H1 (cell line): Measurements from ENCODE around the gene EGR4. TPM values are rescaled to one million over a fixed set of nuclear protein-coding genes. Genes with fewer than 3 reads are reported as not detected.
A peak's percentile ranks its signal among the peaks of the same experiment; 100 is the strongest.

ENCODE experiments used
- CTCF ChIA-PET: fragments of 300-600 bp; sonication (Branson Sonifier 250); formaldehyde crosslinking; loops from one replicate; lab custom pipeline; 2021; ENCODE audit not compliant: partially characterized antibody; lab: Charles Lee
- POLR2A ChIA-PET: fragments of 300-600 bp; sonication (Branson Sonifier 250); formaldehyde crosslinking; loops from one replicate; lab custom pipeline; 2021; ENCODE audit warnings: inconsistent platforms; ENCODE audit not compliant: partially characterized antibody; lab: Charles Lee
- DNase-seq, 2 experiments: peaks; one replicate each; pipeline versions ENCODE4 v3.0.0 to v3.0.0-alpha.2; 2010 to 2022; ENCODE audit warnings: low spot score in 2 of 2, low read depth in 1 of 2, mixed read lengths in 1 of 2
- FAIRE-seq: peaks from 2 replicates; lab custom pipeline; 2011; peaks lifted over from hg19 to GRCh38; lab: Jason Lieb, UNC
- H2AFZ ChIP-seq: 2 replicates; pipeline ENCODE4 v1.8.1; 2012; ENCODE audit warnings: low read length, inconsistent platforms
- H2AK5ac ChIP-seq: 2 replicates; pipeline ENCODE4 v1.6.1; 2013; ENCODE audit warnings: low read depth, low read length
- H2BK120ac ChIP-seq: replicated peaks from 2 replicates; pipeline ENCODE3; 2013; ENCODE audit warnings: low read depth, low read length, inconsistent platforms
- H2BK12ac ChIP-seq: 2 replicates; pipeline ENCODE4 v1.6.1; 2013; ENCODE audit warnings: low read depth, low read length
- H2BK15ac ChIP-seq: 2 replicates; pipeline ENCODE4 v1.6.1; 2013; ENCODE audit warnings: low read length
- H2BK20ac ChIP-seq: 2 replicates; pipeline ENCODE4 v1.6.1; 2013; ENCODE audit warnings: low read length
- H2BK5ac ChIP-seq: 2 replicates; pipeline ENCODE4 v1.6.1; 2013; ENCODE audit warnings: low read depth, low read length
- H3K14ac ChIP-seq: 2 replicates; pipeline ENCODE4 v1.6.1; 2013; ENCODE audit warnings: inconsistent platforms; ENCODE audit not compliant: insufficient read length
- H3K18ac ChIP-seq: 2 replicates; pipeline ENCODE4 v1.6.1; 2013; ENCODE audit warnings: low read length; ENCODE audit errors: extremely low read depth
- H3K23ac ChIP-seq: 2 replicates; pipeline ENCODE4 v1.6.1; 2013; ENCODE audit warnings: inconsistent platforms; ENCODE audit not compliant: insufficient read length
- H3K23me2 ChIP-seq: 2 replicates; pipeline ENCODE4 v1.6.1; 2013; ENCODE audit warnings: low read depth, low read length
- H3K27ac ChIP-seq: 2 replicates; pipeline ENCODE4 v1.6.1; 2011; ENCODE audit warnings: low read depth, low read length, inconsistent platforms
- H3K27me3 ChIP-seq, 4 experiments: replicated peaks in 1 of 4; 1 replicate in 1 of 4; 2 replicates in 3 of 4; pipeline versions ENCODE4 v1.6.1 to v1.8.1; 2011 to 2013; ENCODE audit warnings: low read length in 3 of 4, mild to moderate bottlenecking in 3 of 4, inconsistent platforms in 2 of 4, mixed read lengths in 2 of 4, moderate library complexity in 1 of 4; ENCODE audit not compliant: control insufficient read depth in 3 of 4, insufficient read depth in 3 of 4; ENCODE audit errors: extremely low read depth in 1 of 4
- H3K36me3 ChIP-seq, 4 experiments: 2 replicates each; pipeline versions ENCODE4 v1.6.1 to v1.8.1; 2011 to 2013; ENCODE audit warnings: mild to moderate bottlenecking in 4 of 4, low read length in 3 of 4, moderate library complexity in 2 of 4, control low read depth in 1 of 4, inconsistent platforms in 1 of 4; ENCODE audit not compliant: insufficient read depth in 4 of 4, control insufficient read depth in 2 of 4
- H3K4ac ChIP-seq: replicated peaks from 2 replicates; pipeline ENCODE3; 2013; ENCODE audit warnings: low read length, low read depth, mixed read lengths, inconsistent platforms; ENCODE audit not compliant: insufficient read length
- H3K4me1 ChIP-seq, 4 experiments: replicated peaks in 1 of 4; 1 replicate in 1 of 4; 2 replicates in 3 of 4; pipeline versions ENCODE4 v1.6.1 to v1.8.1; 2011 to 2013; ENCODE audit warnings: low read length in 3 of 4, inconsistent platforms in 2 of 4, mixed read lengths in 1 of 4; ENCODE audit not compliant: insufficient read depth in 4 of 4, control insufficient read depth in 3 of 4
- H3K4me2 ChIP-seq, 2 experiments: 2 replicates each; pipeline versions ENCODE4 v1.6.1 to v1.8.1; 2011 to 2013; ENCODE audit warnings: low read depth in 2 of 2, low read length in 2 of 2, control low read depth in 1 of 2, inconsistent platforms in 1 of 2, mild to moderate bottlenecking in 1 of 2; ENCODE audit not compliant: insufficient read depth in 1 of 2
- H3K4me3 ChIP-seq, 4 experiments: fragments of 200-600, 300-600 bp in 1 of 4; sonication (generic), shearing (Covaris generic), sonication (Bioruptor Twin) in 1 of 4; 2 replicates each; pipeline versions ENCODE4 v1.5.1 to v1.8.1; 2011 to 2016; ENCODE audit warnings: low read length in 4 of 4, low read depth in 3 of 4, control low read depth in 2 of 4, inconsistent platforms in 2 of 4, mild to moderate bottlenecking in 2 of 4, mixed read lengths in 1 of 4, moderate library complexity in 1 of 4; ENCODE audit not compliant: insufficient read depth in 2 of 4; ENCODE audit errors: extremely low read depth in 1 of 4
- H3K56ac ChIP-seq: replicated peaks from 2 replicates; pipeline ENCODE3; 2013; ENCODE audit warnings: low read depth, mild to moderate bottlenecking, mixed read lengths, low read length, inconsistent platforms; ENCODE audit not compliant: insufficient read length
- H3K79me1 ChIP-seq: 2 replicates; pipeline ENCODE4 v1.6.1; 2013; ENCODE audit warnings: low read depth, low read length, control low read depth
- H3K79me2 ChIP-seq, 2 experiments: 2 replicates each; pipeline versions ENCODE4 v1.6.1 to v1.8.1; 2012 to 2013; ENCODE audit warnings: low read length in 2 of 2, mild to moderate bottlenecking in 2 of 2, inconsistent platforms in 1 of 2; ENCODE audit not compliant: insufficient read depth in 2 of 2, control insufficient read depth in 1 of 2
- H3K9ac ChIP-seq, 4 experiments: replicated peaks in 1 of 4; 1 replicate in 1 of 4; 2 replicates in 3 of 4; pipeline versions ENCODE4 v1.6.1 to v1.8.1; 2011 to 2013; ENCODE audit warnings: low read depth in 3 of 4, low read length in 3 of 4, control low read depth in 2 of 4, mild to moderate bottlenecking in 2 of 4, moderate library complexity in 2 of 4, inconsistent platforms in 1 of 4; ENCODE audit errors: extremely low read depth in 1 of 4
- H3K9me3 ChIP-seq, 2 experiments: 2 replicates each; pipeline versions ENCODE4 v1.6.1 to v1.8.1; 2012 to 2013; ENCODE audit warnings: mild to moderate bottlenecking in 2 of 2, moderate library complexity in 2 of 2, control low read depth in 1 of 2, inconsistent platforms in 1 of 2, low read depth in 1 of 2, low read length in 1 of 2, mixed read lengths in 1 of 2; ENCODE audit not compliant: insufficient read depth in 2 of 2
- H4K20me1 ChIP-seq, 2 experiments: replicated peaks in 1 of 2; 2 replicates each; pipeline versions ENCODE3 to v1.8.1; 2011 to 2013; ENCODE audit warnings: inconsistent platforms in 2 of 2, low read length in 2 of 2, mild to moderate bottlenecking in 1 of 2; ENCODE audit not compliant: insufficient read depth in 2 of 2, control insufficient read depth in 1 of 2
- H4K5ac ChIP-seq: 2 replicates; pipeline ENCODE4 v1.6.1; 2013; ENCODE audit warnings: low read length, low read depth, mixed read lengths, inconsistent platforms; ENCODE audit not compliant: insufficient read length
- H4K8ac ChIP-seq: 2 replicates; pipeline ENCODE4 v1.8.0; 2013; ENCODE audit warnings: mild to moderate bottlenecking, moderate library complexity, low read length, inconsistent platforms; ENCODE audit not compliant: insufficient read depth; ENCODE audit errors: extremely low read depth
- H4K91ac ChIP-seq: replicated peaks from 2 replicates; pipeline ENCODE3; 2013; ENCODE audit warnings: low read length, mixed read lengths, inconsistent platforms; ENCODE audit not compliant: insufficient read length
- BACH1 ChIP-seq: IDR thresholded peaks from 2 replicates; pipeline ENCODE4 v1.6.1; 2012; ENCODE audit warnings: low read length, improper control_type of control experiment
- BRCA1 ChIP-seq: IDR thresholded peaks from 2 replicates; pipeline ENCODE4 v1.6.1; 2012; ENCODE audit warnings: low read depth, low read length, improper control_type of control experiment
- CEBPB ChIP-seq: IDR thresholded peaks from 2 replicates; pipeline ENCODE4 v1.6.1; 2012; ENCODE audit warnings: low read depth, low read length
- CHD1 ChIP-seq: IDR thresholded peaks from 2 replicates; pipeline ENCODE4 v1.6.1; 2012; ENCODE audit warnings: low read depth, low read length, improper control_type of control experiment
- CHD2 ChIP-seq: IDR thresholded peaks from 2 replicates; pipeline ENCODE4 v1.6.1; 2012; ENCODE audit warnings: low read length, improper control_type of control experiment
- CTCF ChIP-seq, 3 experiments: IDR thresholded peaks; 1 replicate in 2 of 3; 2 replicates in 1 of 3; pipeline versions ENCODE4 v1.5.1 to v1.6.1; 2011; ENCODE audit warnings: low read length in 3 of 3, mild to moderate bottlenecking in 3 of 3, inconsistent platforms in 2 of 3, low read depth in 1 of 3, moderate library complexity in 1 of 3; ENCODE audit not compliant: insufficient read depth in 1 of 3; ENCODE audit errors: control extremely low read depth in 1 of 3
- GTF2F1 ChIP-seq: IDR thresholded peaks from 2 replicates; pipeline ENCODE4 v1.6.1; 2012; ENCODE audit warnings: low read depth, low read length, improper control_type of control experiment, borderline replicate concordance
- NANOG ChIP-seq: IDR thresholded peaks from 2 replicates; pipeline ENCODE4 v1.6.1; 2011; ENCODE audit warnings: low read length, low read depth, mild to moderate bottlenecking, inconsistent platforms; ENCODE audit not compliant: insufficient read depth, poor library complexity, severe bottlenecking
- RFX5 ChIP-seq: IDR thresholded peaks from 2 replicates; pipeline ENCODE4 v1.6.1; 2011; ENCODE audit warnings: low read depth, low read length, improper control_type of control experiment, borderline replicate concordance
- SAP30 ChIP-seq: fragments of 300-600 bp; sonication (generic); IDR thresholded peaks from 2 replicates; pipeline ENCODE4 v1.7.1; 2012; ENCODE audit warnings: low read length, moderate library complexity, mild to moderate bottlenecking, inconsistent platforms; ENCODE audit not compliant: insufficient read depth, insufficient replicate concordance
- SIX5 ChIP-seq: IDR thresholded peaks from 2 replicates; pipeline ENCODE4 v1.6.1; 2011; ENCODE audit warnings: mild to moderate bottlenecking, low read depth, low read length
- SP4 ChIP-seq: IDR thresholded peaks from 2 replicates; pipeline ENCODE4 v1.6.1; 2012; ENCODE audit warnings: low read length, inconsistent platforms
- WGBS, 2 experiments: shearing (Covaris generic) in 1 of 2; methylation state at CpG; one replicate each; pipeline versions ENCODE4 v1.1.6 to v1.1.7; 2013 to 2015; ENCODE audit warnings: low lambda C conversion rate in 2 of 2, mixed read lengths in 2 of 2, inconsistent platforms in 1 of 2, low coverage in 1 of 2, missing lambda C conversion rate in 1 of 2; ENCODE audit not compliant: insufficient replicate concordance in 2 of 2, insufficient coverage in 1 of 2, insufficient read length in 1 of 2; ENCODE audit errors: extremely low coverage in 1 of 2, missing lambda C conversion rate in 1 of 2; 5-methylcytosine and 5-hydroxymethylcytosine counted together
- polyA plus RNA-seq, 7 experiments: library from polyadenylated mRNA; depleted of rRNA in 3 of 7; stranded (reverse) in 5 of 7; unstranded in 2 of 7; fragments of >200 nt in 5 of 7; fragments of 200-250 nt in 2 of 7; gene quantifications; 1 replicate in 5 of 7; 2 replicates in 1 of 7; 4 replicates in 1 of 7; pipeline versions ENCODE4 v1.2.1 to v1.2.3, GENCODE V29; 2011 to 2013; ENCODE audit warnings: missing spikeins in 2 of 7, mixed read lengths in 2 of 7
- total RNA-seq: library from RNA; stranded (reverse); fragmentation: NEBNext Ultra II Directional; extraction: Animal tissue kit (Norgen Biotek cat#: 25700); gene quantifications from 2 replicates; pipeline ENCODE4 v1.2.1, GENCODE V29; 2021

Gene EGR4
- total and polyA plus RNA-seq, 2 of the 8 experiments (the other 6 are each of a cell fraction or from before 2014, with no cell fraction given), result 0.20 TPM; not detected in 1

- no peaks in the 10 kb centered on the region for H3K9me3 ChIP-seq
- POLR2A ChIA-PET, result interaction anchor here (0.6 to 1.5 kb wide), 4 partner anchors 10 to 59 kb away, joined by 3 to 4 read pairs (median 3); no protein-coding TSS in a partner anchor
- TF ChIP-seq BRCA1 (no peak), NANOG (no peak), BACH1 (no peak), CHD2 (no peak), SP4 (no peak), SAP30 (no peak), SIX5 (no peak), CEBPB (no peak), RFX5 (no peak), CTCF (IDR thresholded peaks at IDR 0.05; ENCODE audit: control extremely low read depth in 1 of 3, insufficient read depth in 1 of 3, low read depth in 1 of 3, low read length in 3 of 3) (no peak), CHD1 (no peak), GTF2F1 (no peak)
These were observed 29.1 kb downstream of the EGR4 start for GRCh38 chr2:73264332-73264606.

More at GRCh38 chr2:73264332-73264606, 29.1 kb downstream of the EGR4 start:
- H3K18ac ChIP-seq, result no peak overlapping the region
- peaks cover 10% of the 10 kb centered on the region; the same call in 1 of the 2 replicates for H3K23me2 ChIP-seq
- peaks cover 7 to 26% of the 10 kb centered on the region in 2 experiments for H4K20me1 ChIP-seq
- 92% methylated on average over 15 of the region's 15 CpGs; no CpG with 5 or more reads in 1 of the 2 experiments for WGBS, 2 experiments
- no peak overlapping the region for H4K91ac ChIP-seq
- H3K36me3 ChIP-seq, result peaks cover 3 to 15% (median 6%) of the 10 kb centered on the region in 4 experiments; a peak in 5 of 8 replicates
- H2AK5ac ChIP-seq, result no peak overlapping the region
- H2BK15ac ChIP-seq, result no peak overlapping the region
- CTCF ChIA-PET, result interaction anchor here (0.5 to 3.9 kb wide), 2 partner anchors 25 to 108 kb away, joined by 3 to 24 read pairs; no protein-coding TSS in a partner anchor
- no peak overlapping the region for H3K27ac ChIP-seq
- 0 out of 2 replicates have a peak overlapping the region, but pooled peaks have one; percentile 5 for H4K8ac ChIP-seq
- H3K4me2 ChIP-seq, result no peak overlapping the region
- no peak overlapping the region for H2BK120ac ChIP-seq
- no peak overlapping the region for H3K23ac ChIP-seq
- H3K4me1 ChIP-seq, result peaks cover 0 to 13% (median 9%) of the 10 kb centered on the region in 4 experiments; a peak in 5 of 7 replicates
- no peak overlapping the region for H4K5ac ChIP-seq
- H3K79me2 ChIP-seq, result no peaks in the 10 kb centered on the region; a peak in 1 of 4 replicates
- FAIRE-seq, result no peak
- H2BK5ac ChIP-seq, result no peak overlapping the region
- H3K14ac ChIP-seq, result no peak overlapping the region
- H2AFZ ChIP-seq, result no peak overlapping the region
- no peak overlapping the region for H3K56ac ChIP-seq
- H2BK20ac ChIP-seq, result no peak overlapping the region
- no peak overlapping the region for H2BK12ac ChIP-seq
- no peak overlapping the region for H3K4me3 ChIP-seq
- DNase-seq, result no peak
- H3K4ac ChIP-seq, result no peak overlapping the region
- no peak overlapping the region for H3K9ac ChIP-seq
- H3K27me3 ChIP-seq, result peaks cover 0 to 11% (median 9%) of the 10 kb centered on the region in 4 experiments; a peak in 6 of 7 replicates
- H3K79me1 ChIP-seq, result peaks cover 7% of the 10 kb centered on the region; the same call in 1 of the 2 replicates
